ENCODE measurements around the gene KRTAP9-6. TPM values are rescaled to one million over a fixed set of nuclear protein-coding genes. Genes with fewer than 3 reads are reported as not detected.

The KRTAP9-6 gene
- total and polyA plus RNA-seq, 2 of the 13 experiments (the other 11 are each of a cell fraction or from before 2014, with no cell fraction given), result not detected

- Histone ChIP-seq H3K27me3 (ENCODE audit: control insufficient read depth in 1 of 2, insufficient read depth in 2 of 2, low read length in 2 of 2) (no peaks in the 10 kb centered on the region), H3K27ac (ENCODE audit: extremely low read length, insufficient read depth, low read length) (no peak overlapping the region), H2AFZ (ENCODE audit: low read length) (no peak overlapping the region), H3K9me3 (ENCODE audit: low read length) (no peaks in the 10 kb centered on the region), H3K4me2 (ENCODE audit: low read depth, low read length) (no peak overlapping the region), H3K36me3 (replicated peaks in 1 of 2; ENCODE audit: control insufficient read depth in 1 of 2, insufficient read depth in 2 of 2, low read length in 2 of 2) (no peaks in the 10 kb centered on the region), H3K9ac (ENCODE audit: insufficient read depth, low read depth, low read length) (no peak overlapping the region), H3K79me2 (ENCODE audit: insufficient read depth, low read length) (no peaks in the 10 kb centered on the region), H4K20me1 (ENCODE audit: insufficient read depth, low read length) (no peaks in the 10 kb centered on the region), H3K4me1 (ENCODE audit: insufficient read depth, low read length) (no peaks in the 10 kb centered on the region), H3K4me3 (replicated peaks in 1 of 3; ENCODE audit: insufficient read depth in 1 of 3, low read depth in 2 of 3, low read length in 3 of 3) (no peak overlapping the region)
- BruUV-seq (replicated peaks), result no TSS peak
- ChIA-PET POLR2A (no interaction called here), CTCF (ENCODE audit: low intra/inter-chr PET ratio, low total read pairs) (no interaction called here)
- FAIRE-seq, result no peak
- in situ Hi-C loops (cut with HindIII; ENCODE audit: extremely low pct_ligation_motif_present, low pct_unique_long_range_greater_than_20kb), result no loop called here
- DNase-seq (ENCODE audit: low spot score), result peak; percentile 0
- WGBS (ENCODE audit: low lambda C conversion rate), result 7% methylated on average over 3 of the region's 3 CpGs
- no peak for ATAC-seq
- intact Hi-C loops (cut with micrococcal nuclease; ENCODE audit: unreplicated experiment), result no loop called here
- TF ChIP-seq HDAC6 (IDR thresholded peaks at IDR 0.05; ENCODE audit: low read depth, low read length) (no peak), ZBTB33 (CRISPR knock-in tag; IDR thresholded peaks at IDR 0.05) (no peak), GTF2F1 (IDR thresholded peaks at IDR 0.05; ENCODE audit: low read length) (no peak), KLF12 (CRISPR knock-in tag; IDR thresholded peaks at IDR 0.05; ENCODE audit: borderline replicate concordance) (no peak), KLF15 (CRISPR knock-in tag; IDR thresholded peaks at IDR 0.05; ENCODE audit: borderline replicate concordance) (no peak), ZNF547 (CRISPR knock-in tag; IDR thresholded peaks at IDR 0.05) (no peak), HCFC1 (IDR thresholded peaks at IDR 0.05; ENCODE audit: low read depth, low read length) (no peak), HOXA3 (CRISPR knock-in tag; IDR thresholded peaks at IDR 0.05) (no peak), RXRB (CRISPR knock-in tag; IDR thresholded peaks at IDR 0.05; ENCODE audit: borderline replicate concordance) (no peak), ZNF556 (CRISPR knock-in tag; IDR thresholded peaks at IDR 0.05; ENCODE audit: borderline replicate concordance) (no peak), PTBP1 (IDR thresholded peaks at IDR 0.05; ENCODE audit: low read depth, low read length, poor library complexity, severe bottlenecking) (no peak), SP4 (CRISPR knock-in tag; IDR thresholded peaks at IDR 0.05) (no peak), JARID2 (CRISPR knock-in tag; IDR thresholded peaks at IDR 0.05; ENCODE audit: insufficient replicate concordance) (no peak), ZKSCAN8 (CRISPR knock-in tag; IDR thresholded peaks at IDR 0.05; ENCODE audit: borderline replicate concordance) (no peak)
- TF ChIP-seq, protein P1, sequence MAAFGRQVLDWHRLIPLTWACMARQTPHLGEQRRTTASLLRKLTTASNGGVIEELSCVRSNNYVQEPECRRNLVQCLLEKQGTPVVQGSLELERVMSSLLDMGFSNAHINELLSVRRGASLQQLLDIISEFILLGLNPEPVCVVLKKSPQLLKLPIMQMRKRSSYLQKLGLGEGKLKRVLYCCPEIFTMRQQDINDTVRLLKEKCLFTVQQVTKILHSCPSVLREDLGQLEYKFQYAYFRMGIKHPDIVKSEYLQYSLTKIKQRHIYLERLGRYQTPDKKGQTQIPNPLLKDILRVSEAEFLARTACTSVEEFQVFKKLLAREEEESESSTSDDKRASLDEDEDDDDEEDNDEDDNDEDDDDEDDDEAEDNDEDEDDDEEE (CRISPR knock-in tag; IDR thresholded peaks at IDR 0.05), result no peak
- TF ChIP-seq, protein P2, sequence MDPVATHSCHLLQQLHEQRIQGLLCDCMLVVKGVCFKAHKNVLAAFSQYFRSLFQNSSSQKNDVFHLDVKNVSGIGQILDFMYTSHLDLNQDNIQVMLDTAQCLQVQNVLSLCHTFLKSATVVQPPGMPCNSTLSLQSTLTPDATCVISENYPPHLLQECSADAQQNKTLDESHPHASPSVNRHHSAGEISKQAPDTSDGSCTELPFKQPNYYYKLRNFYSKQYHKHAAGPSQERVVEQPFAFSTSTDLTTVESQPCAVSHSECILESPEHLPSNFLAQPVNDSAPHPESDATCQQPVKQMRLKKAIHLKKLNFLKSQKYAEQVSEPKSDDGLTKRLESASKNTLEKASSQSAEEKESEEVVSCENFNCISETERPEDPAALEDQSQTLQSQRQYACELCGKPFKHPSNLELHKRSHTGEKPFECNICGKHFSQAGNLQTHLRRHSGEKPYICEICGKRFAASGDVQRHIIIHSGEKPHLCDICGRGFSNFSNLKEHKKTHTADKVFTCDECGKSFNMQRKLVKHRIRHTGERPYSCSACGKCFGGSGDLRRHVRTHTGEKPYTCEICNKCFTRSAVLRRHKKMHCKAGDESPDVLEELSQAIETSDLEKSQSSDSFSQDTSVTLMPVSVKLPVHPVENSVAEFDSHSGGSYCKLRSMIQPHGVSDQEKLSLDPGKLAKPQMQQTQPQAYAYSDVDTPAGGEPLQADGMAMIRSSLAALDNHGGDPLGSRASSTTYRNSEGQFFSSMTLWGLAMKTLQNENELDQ (CRISPR knock-in tag; IDR thresholded peaks at IDR 0.05; ENCODE audit: borderline replicate concordance), result no peak
Observed at GRCh38 chr17:41278176-41278955, 13.2 kb downstream of the KRTAP9-6 start.
